Keratinocyte (primary cell): Measurements from ENCODE around the gene HCRTR1.

Experiments used
- CTCF ChIP-seq, 3 experiments: IDR thresholded peaks in 1 of 3; conservative IDR thresholded peaks in 1 of 3; optimal IDR thresholded peaks in 1 of 3; 2 replicates in 2 of 3; 3 replicates in 1 of 3; pipeline versions ENCODE3 to v1.5.1; 2011; ENCODE audit warnings: low read length in 3 of 3, mild to moderate bottlenecking in 3 of 3, moderate library complexity in 2 of 3, control low read depth in 1 of 3, inconsistent platforms in 1 of 3; ENCODE audit not compliant: insufficient read depth in 2 of 3; ENCODE audit errors: extremely low read depth in 1 of 3
- EZH2 ChIP-seq: IDR thresholded peaks from one replicate; pipeline ENCODE4 v1.6.1; 2012; ENCODE audit warnings: inconsistent platforms, mild to moderate bottlenecking, low read length, moderate library complexity

GRCh38 chr1:31593770-31594632 lies 23.5 kb upstream of the HCRTR1 start:
- peak; percentile 97 to 100 (median 99) for TF ChIP-seq CTCF (optimal IDR thresholded peaks at IDR 0.05 in 1 of 3, IDR thresholded peaks at IDR 0.05 in 1 of 3, conservative IDR thresholded peaks at IDR 0.05 in 1 of 3; ENCODE audit: extremely low read depth in 1 of 3, insufficient read depth in 2 of 3, low read length in 3 of 3)
- TF ChIP-seq EZH2: no peak
